Measurements from ENCODE around the gene LRRC31.
A peak's percentile ranks its signal among the peaks of the same experiment; 100 is the strongest.

LRRC31 gene

DNA sequence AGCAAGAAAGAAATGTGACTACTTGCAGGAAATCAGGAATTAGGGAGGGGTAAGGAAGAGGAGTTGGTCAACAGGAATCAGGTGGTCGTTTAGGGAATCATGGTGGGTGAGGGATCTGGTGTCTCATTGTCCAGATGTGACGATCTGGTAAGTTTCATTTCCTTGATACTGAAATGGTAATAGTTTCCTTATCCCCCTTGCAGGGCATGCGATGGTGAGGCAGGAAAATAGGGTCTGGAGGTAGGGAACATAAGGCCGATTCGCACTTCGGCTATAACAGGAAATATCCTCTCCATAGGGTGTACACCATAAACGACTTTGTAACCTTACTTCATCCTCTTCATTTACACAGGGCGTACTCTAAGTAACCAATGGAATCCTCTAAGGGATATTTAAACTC lies 56.5 kb downstream of the LRRC31 start:
- no peak for DNase-seq (ENCODE audit: low spot score)

- DNase-seq (ENCODE audit: low spot score), result peak; percentile 60
Observed at GRCh38 chr3:169812332-169813235, 57.2 kb downstream of the LRRC31 start, which contains the start of the genes LRRC34 and LRRIQ4. LRRC34 (minus strand) TSS chr3:169812904; CDS start chr3:169812548, 356 bp downstream. LRRIQ4 (plus strand) TSS chr3:169812870; CDS start chr3:169821922, 9,052 bp downstream.

DNA sequence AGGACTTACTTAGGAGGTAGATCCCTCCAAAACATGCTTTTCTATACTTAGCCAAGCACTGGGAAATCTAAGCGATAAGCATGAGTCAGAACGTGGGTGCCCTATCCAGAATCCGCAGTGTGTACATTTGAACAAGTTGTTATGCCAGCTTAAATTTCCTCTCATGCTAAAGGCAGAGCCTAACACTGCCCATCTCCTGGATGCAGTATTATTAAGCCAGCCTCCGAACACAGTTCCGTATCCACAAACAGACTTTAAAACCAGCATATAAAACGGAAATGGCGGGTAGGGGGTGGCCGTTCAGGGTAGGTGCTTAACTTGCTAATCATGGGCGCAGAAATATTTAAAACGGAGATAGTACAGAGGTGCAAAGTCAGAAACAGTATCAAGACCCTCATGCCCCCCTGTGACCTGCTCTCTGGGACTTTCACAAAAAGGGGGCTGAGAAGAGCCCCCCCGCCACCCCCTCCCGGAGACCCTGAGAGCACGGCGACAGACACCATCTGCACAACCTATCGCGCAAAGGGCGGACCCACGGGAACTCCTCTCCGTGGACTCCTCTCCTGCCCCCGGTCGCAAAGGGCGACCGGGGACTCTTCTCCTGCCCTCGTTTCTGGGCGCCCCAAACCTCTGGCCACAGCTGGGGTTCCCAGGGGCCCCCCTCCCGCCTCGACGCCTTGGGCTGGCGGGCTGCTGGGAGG lies 58.0 kb downstream of the LRRC31 start:
- no peak for DNase-seq (ENCODE audit: low spot score)

- no peak for DNase-seq (ENCODE audit: low spot score)
Observed at GRCh38 chr3:169809230-169809795, 60.4 kb downstream of the LRRC31 start.

DNA sequence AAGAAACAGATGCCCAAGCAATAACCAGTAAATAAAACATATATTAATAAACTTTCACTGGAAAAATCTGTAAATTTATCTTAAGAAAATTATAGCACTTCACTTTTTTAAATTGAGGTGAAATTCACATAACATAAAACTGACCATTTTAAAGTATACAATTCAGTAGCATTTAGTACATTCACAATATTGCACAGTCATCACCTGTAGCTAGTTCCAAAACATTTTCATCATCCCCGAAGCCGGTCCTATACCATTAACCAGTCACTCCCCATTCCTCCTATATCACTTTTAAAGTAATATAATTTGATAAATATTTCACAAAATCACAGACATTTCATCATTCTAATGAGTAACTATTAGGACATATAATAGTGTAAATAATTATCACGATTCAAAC lies 65.1 kb downstream of the LRRC31 start:
- DNase-seq (ENCODE audit: low spot score), result no peak

- no peak for DNase-seq (ENCODE audit: low spot score)
Observed at GRCh38 chr3:169792359-169792758, 77.4 kb downstream of the LRRC31 start.

DNA sequence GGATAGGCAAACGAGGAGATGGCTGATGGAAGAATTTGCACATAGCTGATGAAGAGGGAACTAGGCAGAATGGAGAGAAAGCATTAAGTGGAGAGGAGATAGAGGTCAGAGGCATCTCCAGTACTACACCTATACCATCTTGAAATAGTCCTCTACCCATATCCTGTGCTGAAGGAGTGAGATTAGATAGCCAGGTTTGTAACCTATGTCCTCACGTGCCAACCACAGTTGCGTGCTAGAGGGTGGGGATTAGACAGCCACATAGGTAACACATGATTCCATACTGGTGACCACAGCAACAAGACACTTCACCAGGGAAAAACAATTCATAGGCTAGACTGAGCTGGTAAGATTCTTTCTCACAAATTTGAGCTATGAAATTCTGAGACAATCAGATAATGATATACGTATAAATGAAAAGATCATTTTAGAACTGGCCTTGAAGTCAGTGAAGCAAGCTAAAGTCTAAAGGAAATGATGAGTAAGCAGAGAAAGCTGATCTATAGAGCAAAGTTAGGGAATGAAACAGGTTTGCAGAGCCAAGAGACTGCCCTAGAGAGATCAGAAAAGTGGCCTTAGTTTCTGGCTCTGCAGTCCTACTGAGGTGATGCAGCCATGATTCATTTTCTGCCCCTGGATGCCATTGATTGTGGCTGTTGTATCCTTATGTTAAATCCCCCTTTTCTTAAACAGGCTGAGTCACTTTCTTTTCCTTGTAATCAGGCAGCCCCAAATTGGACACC lies 78.9 kb downstream of the LRRC31 start:
- DNase-seq (ENCODE audit: low spot score), result no peak

GRCh38 chr3:169790219-169790618 lies 79.5 kb downstream of the LRRC31 start:
- DNase-seq (ENCODE audit: low spot score), result no peak

Measured in D341Med (cell line).